COR-L47 (cell line): ENCODE results near the gene PPIL3.
"Not testable (repeated sequence)": the region's sequence is repeated elsewhere in the genome, so short reads cannot be mapped to it uniquely, and the experiment has no call there.

Source experiments
- DNase-seq: peaks from one replicate; lab custom pipeline; 2025; lab: John Stamatoyannopoulos, UW

PPIL3 gene

GRCh38 chr2:200888704-200889625 is at the start of gene PPIL3, which contains the start of gene NIF3L1:
Gene PPIL3 (minus strand): TSS chr2:200889077. CDS start chr2:200887615, 1,462 bp downstream.
Gene NIF3L1 (plus strand): TSS chr2:200889371. CDS start chr2:200891944, 2,573 bp downstream.
- DNase-seq: peak; percentile 96

- DNase-seq: no peak
These were observed 42.2 kb upstream of the PPIL3 start for GRCh38 chr2:200930947-200931626.

- no peak for DNase-seq
These were observed 40.7 kb upstream of the PPIL3 start for GRCh38 chr2:200929334-200930249.

- no peak for DNase-seq
These were observed 33.6 kb upstream of the PPIL3 start for GRCh38 chr2:200922439-200922838.

GRCh38 chr2:200913654-200914053 is 24.8 kb upstream of the PPIL3 start:
- no peak for DNase-seq

GRCh38 chr2:200909958-200910357 is 21.1 kb upstream of the PPIL3 start:
- no peak for DNase-seq

- peak; percentile 11 for DNase-seq
These were observed 16.9 kb upstream of the PPIL3 start for GRCh38 chr2:200905618-200906296.

- peak; percentile 80 for DNase-seq
These were observed 12.7 kb upstream of the PPIL3 start for GRCh38 chr2:200901459-200902072.

- no peak for DNase-seq
These were observed 10.6 kb upstream of the PPIL3 start for GRCh38 chr2:200899482-200899881.

- DNase-seq: not testable (repeated sequence)
These were observed 7.1 kb downstream of the PPIL3 start for GRCh38 chr2:200881715-200882249.

- DNase-seq: no peak
These were observed 10.5 kb downstream of the PPIL3 start for GRCh38 chr2:200878289-200878880.

GRCh38 chr2:200877443-200877842 is 11.4 kb downstream of the PPIL3 start:
- DNase-seq: no peak

GRCh38 chr2:200873560-200873959 is 15.3 kb downstream of the PPIL3 start:
- DNase-seq: no peak

GRCh38 chr2:200871151-200871550 is 17.7 kb downstream of the PPIL3 start:
- no peak for DNase-seq

GRCh38 chr2:200869014-200869413 is 19.9 kb downstream of the PPIL3 start:
- DNase-seq: no peak

GRCh38 chr2:200864176-200865034 is 24.5 kb downstream of the PPIL3 start, which contains the start of gene CLK1:
Gene CLK1 (minus strand): TSS chr2:200864658. CDS start chr2:200861862, 2,796 bp downstream.
- DNase-seq: peak; percentile 92

GRCh38 chr2:200863782-200864175 is 25.1 kb downstream of the PPIL3 start:
- DNase-seq: no peak

- no peak for DNase-seq
These were observed 26.3 kb downstream of the PPIL3 start for GRCh38 chr2:200862532-200863000.

- DNase-seq: no peak
These were observed 27.2 kb downstream of the PPIL3 start for GRCh38 chr2:200861617-200862155.
